Upper lobe of left lung (tissue), 6 donors: ENCODE measurements around the gene H6PD. TPM values are rescaled to one million over a fixed set of nuclear protein-coding genes. Genes with fewer than 3 reads are reported as not detected.
A peak's percentile ranks its signal among the peaks of the same experiment; 100 is the strongest.

ENCODE experiments used
- ATAC-seq, 2 donors: fragments of 200-7000 bp; cut with Tn5 transposase; one replicate each; pipeline ENCODE4 v1.9.1; 2022; ENCODE audit warnings: mild to moderate bottlenecking in 2 of 2, moderate library complexity in 2 of 2; ENCODE audit not compliant: low FRiP score in 2 of 2
- DNase-seq, 2 donors: peaks; one replicate each; pipeline ENCODE4 v3.0.0-alpha.2; 2019 to 2020
- H3K27ac ChIP-seq, 4 donors: fragments of 200-600 bp; sonication (generic); one replicate each; pipeline ENCODE4 v1.5.1; 2016 to 2019
- H3K27me3 ChIP-seq, 4 donors: fragments of 200-600 bp; sonication (generic); one replicate each; pipeline ENCODE4 v1.5.1; 2017 to 2019
- H3K36me3 ChIP-seq, 4 donors: fragments of 200-600 bp; sonication (generic); one replicate each; pipeline ENCODE4 v1.5.1; 2016 to 2019
- H3K4me1 ChIP-seq, 4 donors: fragments of 200-600 bp; sonication (generic); one replicate each; pipeline ENCODE4 v1.5.1; 2018 to 2019
- H3K4me3 ChIP-seq, 4 donors: fragments of 200-600 bp; sonication (generic); one replicate each; pipeline ENCODE4 v1.5.1; 2017 to 2019; ENCODE audit warnings: mild to moderate bottlenecking in 2 of 4, moderate library complexity in 1 of 4
- H3K9me3 ChIP-seq, 4 donors: fragments of 200-600 bp; sonication (generic); one replicate each; pipeline ENCODE4 v1.5.1; 2018 to 2019
- CTCF ChIP-seq, 6 experiments: fragments of 450-650 bp in 4 of 6; fragments of 200-600 bp in 2 of 6; sonication (generic) in 2 of 6; IDR thresholded peaks; one replicate each; pipeline ENCODE4 v1.5.1; 2016 to 2019; ENCODE audit warnings: antibody characterized with exemption in 6 of 6
- EP300 ChIP-seq, 4 donors: sonication (generic); formaldehyde crosslinking; IDR thresholded peaks; one replicate each; pipeline ENCODE4 v1.5.1; 2017; ENCODE audit warnings: antibody characterized with exemption in 4 of 4, control low read depth in 2 of 4
- POLR2A ChIP-seq, 4 donors: fragments of 450-650 bp; IDR thresholded peaks; one replicate each; pipeline ENCODE4 v1.5.1; 2016 to 2017; ENCODE audit warnings: antibody characterized with exemption in 4 of 4, mild to moderate bottlenecking in 2 of 4
- POLR2AphosphoS5 ChIP-seq, 2 donors: sonication (generic); formaldehyde crosslinking; IDR thresholded peaks; one replicate each; pipeline ENCODE4 v1.5.1; 2017; ENCODE audit warnings: antibody characterized with exemption in 2 of 2
- WGBS, 2 donors: methylation state at CpG; one replicate each; pipeline ENCODE4 v1.1.5; 2017 to 2018; 5-methylcytosine and 5-hydroxymethylcytosine counted together
- total RNA-seq, 6 donors: library from RNA; depleted of rRNA in 4 of 6; stranded (reverse); fragments of >200 nt in 4 of 6; gene quantifications; one replicate each; pipeline versions ENCODE4 v1.1.0 to v1.2.1, GENCODE V29; 2016 to 2021
- donor health status: DM: no; HTN: no; CAD: no; lungs with moderate emphysema.
- donor health status: DM: no; HTN: yes; CAD: no; lungs with severe emphysema.

H6PD gene
- total RNA-seq, 6 donors from 2014 or later: 36.7 to 57.0 (median 44.5) TPM

- peaks cover 0 to 23% (median 6%) of the 10 kb centered on the region in 4 donors for H3K36me3 ChIP-seq
- no peak for TF ChIP-seq EP300 (IDR thresholded peaks at IDR 0.05)
- TF ChIP-seq POLR2A (IDR thresholded peaks at IDR 0.05): no peak
- TF ChIP-seq CTCF (IDR thresholded peaks at IDR 0.05): no peak
- no peak for TF ChIP-seq POLR2AphosphoS5 (IDR thresholded peaks at IDR 0.05)
- peaks cover 20 to 35% (median 26%) of the 10 kb centered on the region in 4 donors for H3K4me1 ChIP-seq
- peak overlapping the region in 1 of 4 donors; percentile 35 for H3K27ac ChIP-seq
- WGBS, 2 donors: 87 to 88% methylated on average over 8 of the region's 8 CpGs
- ATAC-seq: no peak
- no peaks in the 10 kb centered on the region for H3K27me3 ChIP-seq
- H3K9me3 ChIP-seq: no peaks in the 10 kb centered on the region
- DNase-seq: no peak
- H3K4me3 ChIP-seq: no peak overlapping the region
Measured at GRCh38 chr1:9253004-9253403, 18.4 kb downstream of the H6PD start.

GRCh38 chr1:9253453-9254105 lies 19.0 kb downstream of the H6PD start:
- Histone ChIP-seq H3K9me3 (no peaks in the 10 kb centered on the region), H3K4me1 (peaks cover 20 to 35% (median 26%) of the 10 kb centered on the region in 4 donors), H3K36me3 (peaks cover 0 to 20% (median 5%) of the 10 kb centered on the region in 4 donors), H3K27ac (peak overlapping the region in 1 of 4 donors; percentile 35), H3K27me3 (no peaks in the 10 kb centered on the region), H3K4me3 (no peak overlapping the region)
- 86 to 90% methylated on average over 10 of the region's 10 CpGs for WGBS, 2 donors
- no peak for DNase-seq
- no peak for ATAC-seq
- no peak for TF ChIP-seq CTCF (IDR thresholded peaks at IDR 0.05)
- no peak for TF ChIP-seq POLR2A (IDR thresholded peaks at IDR 0.05)
- TF ChIP-seq POLR2AphosphoS5 (IDR thresholded peaks at IDR 0.05): no peak
- TF ChIP-seq EP300 (IDR thresholded peaks at IDR 0.05): no peak

GRCh38 chr1:9256332-9256731 lies 21.8 kb downstream of the H6PD start:
- Histone ChIP-seq H3K4me3 (no peak overlapping the region), H3K9me3 (no peaks in the 10 kb centered on the region), H3K27me3 (no peaks in the 10 kb centered on the region), H3K27ac (no peak overlapping the region), H3K4me1 (peaks cover 0 to 7% (median 5%) of the 10 kb centered on the region in 4 donors), H3K36me3 (peaks cover 0 to 23% (median 4%) of the 10 kb centered on the region in 4 donors)
- 86 to 98% methylated on average over 1 to 7 of the region's 7 CpGs for WGBS, 2 donors
- ATAC-seq (no peak), DNase-seq (no peak)
- TF ChIP-seq POLR2A (IDR thresholded peaks at IDR 0.05) (no peak), CTCF (IDR thresholded peaks at IDR 0.05) (no peak), EP300 (IDR thresholded peaks at IDR 0.05) (no peak), POLR2AphosphoS5 (IDR thresholded peaks at IDR 0.05) (no peak)

- Histone ChIP-seq H3K4me1 (no peaks in the 10 kb centered on the region), H3K9me3 (no peaks in the 10 kb centered on the region), H3K27me3 (no peaks in the 10 kb centered on the region), H3K4me3 (no peak overlapping the region), H3K27ac (no peak overlapping the region), H3K36me3 (peaks cover 0 to 38% (median 13%) of the 10 kb centered on the region in 4 donors)
- TF ChIP-seq EP300 (IDR thresholded peaks at IDR 0.05) (no peak), POLR2AphosphoS5 (IDR thresholded peaks at IDR 0.05) (no peak), POLR2A (IDR thresholded peaks at IDR 0.05) (no peak), CTCF (IDR thresholded peaks at IDR 0.05) (no peak)
- ATAC-seq (no peak), DNase-seq (peak in 1 of 2 donors; percentile 78)
- WGBS, 2 donors: 95 to 99% methylated on average over 20 to 22 of the region's 22 CpGs
Measured at GRCh38 chr1:9257851-9258250, 23.3 kb downstream of the H6PD start.

GRCh38 chr1:9258629-9259028 lies 24.1 kb downstream of the H6PD start:
- no peak overlapping the region for H3K27ac ChIP-seq
- TF ChIP-seq EP300 (IDR thresholded peaks at IDR 0.05) (no peak), POLR2A (IDR thresholded peaks at IDR 0.05) (no peak), POLR2AphosphoS5 (IDR thresholded peaks at IDR 0.05) (no peak), CTCF (IDR thresholded peaks at IDR 0.05) (no peak)
- H3K36me3 ChIP-seq: peaks cover 0 to 46% (median 20%) of the 10 kb centered on the region in 4 donors
- DNase-seq: no peak
- H3K27me3 ChIP-seq: no peaks in the 10 kb centered on the region
- no peaks in the 10 kb centered on the region for H3K4me1 ChIP-seq
- no peaks in the 10 kb centered on the region for H3K9me3 ChIP-seq
- ATAC-seq: no peak
- WGBS, 2 donors: 95% methylated on average over 9 of the region's 9 CpGs
- no peak overlapping the region for H3K4me3 ChIP-seq
